HG02981 (cell line): Measurements from ENCODE around the gene LIMK1.
"Not testable (repeated sequence)": the region's sequence is repeated elsewhere in the genome, so short reads cannot be mapped to it uniquely, and the experiment has no call there.

ENCODE experiments used
- ATAC-seq: cut with Tn5 transposase; IDR thresholded peaks from one replicate; pipeline ENCODE4 v1.9.1; 2021; ENCODE audit warnings: mild to moderate bottlenecking, moderate library complexity; ENCODE audit not compliant: unreplicated experiment

Gene LIMK1

GRCh38 chr7:74121401-74122249 is 38.0 kb downstream of the LIMK1 start:
- ATAC-seq, result no peak

GRCh38 chr7:74123892-74124291 is 40.3 kb downstream of the LIMK1 start:
- ATAC-seq, result not testable (repeated sequence)

GRCh38 chr7:74126220-74126880 is 42.7 kb downstream of the LIMK1 start:
- no peak for ATAC-seq

- no peak for ATAC-seq
Measured at GRCh38 chr7:74129887-74130286, 46.3 kb downstream of the LIMK1 start.

GRCh38 chr7:74130518-74130917 is 46.9 kb downstream of the LIMK1 start:
- ATAC-seq, result no peak

- ATAC-seq, result no peak
Measured at GRCh38 chr7:74134117-74134620, 50.6 kb downstream of the LIMK1 start.

GRCh38 chr7:74138334-74138867 is 54.8 kb downstream of the LIMK1 start:
- no peak for ATAC-seq

GRCh38 chr7:74138945-74139843 is 55.6 kb downstream of the LIMK1 start:
- no peak for ATAC-seq

- no peak for ATAC-seq
Measured at GRCh38 chr7:74141705-74142104, 58.1 kb downstream of the LIMK1 start.

GRCh38 chr7:74143383-74143782 is 59.8 kb downstream of the LIMK1 start:
- no peak for ATAC-seq

- ATAC-seq, result no peak
Measured at GRCh38 chr7:74148491-74148890, 64.9 kb downstream of the LIMK1 start.

- ATAC-seq, result no peak
Measured at GRCh38 chr7:74149071-74149470, 65.5 kb downstream of the LIMK1 start.

GRCh38 chr7:74149603-74150002 is 66.0 kb downstream of the LIMK1 start:
- ATAC-seq, result no peak

- ATAC-seq, result no peak
Measured at GRCh38 chr7:74153736-74154135, 70.1 kb downstream of the LIMK1 start.

GRCh38 chr7:74155810-74156395 is 72.3 kb downstream of the LIMK1 start:
- ATAC-seq, result no peak

GRCh38 chr7:74157605-74158004 is 74.0 kb downstream of the LIMK1 start:
- ATAC-seq, result no peak

- ATAC-seq, result no peak
Measured at GRCh38 chr7:74164985-74165456, 81.4 kb downstream of the LIMK1 start.

GRCh38 chr7:74165867-74166593 is 82.4 kb downstream of the LIMK1 start:
- ATAC-seq, result no peak

- not testable (repeated sequence) for ATAC-seq
Measured at GRCh38 chr7:74167324-74167723, 83.7 kb downstream of the LIMK1 start.
